Thyroid gland (tissue), 4 donors: ENCODE results near the gene VWC2.

Experiments
- POLR2A ChIP-seq, 2 donors: fragments of 450-650 bp; IDR thresholded peaks; one replicate each; pipeline ENCODE4 v1.6.1; 2017; ENCODE audit warnings: antibody characterized with exemption in 2 of 2, mild to moderate bottlenecking in 2 of 2, moderate library complexity in 1 of 2
- TF ChIP-seq, protein P1 (sequence below), 6 experiments: fragments of 200-600 bp in 3 of 6; fragments of 450-650 bp in 3 of 6; sonication (generic) in 3 of 6; IDR thresholded peaks; one replicate each; pipeline ENCODE4 v1.5.1; 2016 to 2019; ENCODE audit warnings: antibody characterized with exemption in 6 of 6, mild to moderate bottlenecking in 2 of 6, inconsistent platforms in 1 of 6, moderate library complexity in 1 of 6

DNA sequence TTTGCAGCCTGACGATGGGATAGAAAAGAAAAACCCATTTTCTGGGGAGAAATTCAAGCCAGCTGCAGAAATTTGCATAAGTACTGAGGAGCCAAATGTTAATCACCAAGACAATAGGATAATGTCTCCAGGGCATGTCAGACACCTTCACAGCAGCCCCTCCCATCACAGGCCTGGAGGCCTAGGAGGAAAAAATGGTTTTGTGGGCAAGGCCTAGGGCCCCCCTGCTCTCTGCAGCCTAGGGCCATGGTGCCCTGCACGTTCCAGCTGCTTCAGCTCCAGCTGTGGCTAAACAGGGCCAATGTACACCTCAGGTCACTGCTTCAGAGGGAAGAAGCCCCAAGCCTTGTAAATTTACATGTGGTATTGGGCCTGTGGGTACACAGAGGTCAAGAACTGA, 158.2 kb downstream of the VWC2 start:
- no peak for TF ChIP-seq POLR2A (IDR thresholded peaks at IDR 0.05)
- TF ChIP-seq, protein P1, sequence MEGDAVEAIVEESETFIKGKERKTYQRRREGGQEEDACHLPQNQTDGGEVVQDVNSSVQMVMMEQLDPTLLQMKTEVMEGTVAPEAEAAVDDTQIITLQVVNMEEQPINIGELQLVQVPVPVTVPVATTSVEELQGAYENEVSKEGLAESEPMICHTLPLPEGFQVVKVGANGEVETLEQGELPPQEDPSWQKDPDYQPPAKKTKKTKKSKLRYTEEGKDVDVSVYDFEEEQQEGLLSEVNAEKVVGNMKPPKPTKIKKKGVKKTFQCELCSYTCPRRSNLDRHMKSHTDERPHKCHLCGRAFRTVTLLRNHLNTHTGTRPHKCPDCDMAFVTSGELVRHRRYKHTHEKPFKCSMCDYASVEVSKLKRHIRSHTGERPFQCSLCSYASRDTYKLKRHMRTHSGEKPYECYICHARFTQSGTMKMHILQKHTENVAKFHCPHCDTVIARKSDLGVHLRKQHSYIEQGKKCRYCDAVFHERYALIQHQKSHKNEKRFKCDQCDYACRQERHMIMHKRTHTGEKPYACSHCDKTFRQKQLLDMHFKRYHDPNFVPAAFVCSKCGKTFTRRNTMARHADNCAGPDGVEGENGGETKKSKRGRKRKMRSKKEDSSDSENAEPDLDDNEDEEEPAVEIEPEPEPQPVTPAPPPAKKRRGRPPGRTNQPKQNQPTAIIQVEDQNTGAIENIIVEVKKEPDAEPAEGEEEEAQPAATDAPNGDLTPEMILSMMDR (IDR thresholded peaks at IDR 0.05), result no peak
